IMR-90 (cell line): ENCODE results near the gene C2orf74. TPM values are rescaled to one million over a fixed set of nuclear protein-coding genes. Genes with fewer than 3 reads are reported as not detected.

Experiments used
- ATAC-seq: fragments of 200-7000 bp; cut with Tn5 transposase; 2 replicates; pipeline ENCODE4 v1.9.1; 2020; ENCODE audit warnings: low read depth, mild to moderate bottlenecking, moderate library complexity
- BruUV-seq: library from RNA; stranded (reverse); fragments of 400-500 nt; replicated peaks from 2 replicates; lab custom pipeline; 2021; lab: Mats Ljungman, UMichigan
- CTCF ChIA-PET: fragments of 300-600 bp; formaldehyde crosslinking; extraction: SDS; loops from one replicate; lab custom pipeline; 2021; ENCODE audit warnings: antibody characterized with exemption; lab: Yijun Ruan, JAX
- POLR2A ChIA-PET: fragments of 300-600 bp; sonication (Branson Sonifier 250); formaldehyde crosslinking; loops from one replicate; lab custom pipeline; 2022; ENCODE audit warnings: antibody characterized with exemption; ENCODE audit not compliant: unreplicated experiment; lab: Charles Lee
- DNase-seq: peaks from one replicate; pipeline ENCODE4 v3.0.0; 2013
- H2AFZ ChIP-seq: replicated peaks from 2 replicates; pipeline ENCODE3; 2013; ENCODE audit warnings: low read length, mild to moderate bottlenecking; ENCODE audit not compliant: poor library complexity
- H2AK5ac ChIP-seq: 2 replicates; pipeline ENCODE4 v1.6.1; 2013; ENCODE audit warnings: low read depth, low read length, inconsistent platforms
- H2AK9ac ChIP-seq: replicated peaks from 2 replicates; pipeline ENCODE3; 2013; ENCODE audit warnings: mild to moderate bottlenecking, low read depth, low read length, moderate library complexity; ENCODE audit not compliant: poor library complexity
- H2BK120ac ChIP-seq: 2 replicates; pipeline ENCODE4 v1.6.1; 2013; ENCODE audit warnings: low read depth, low read length, inconsistent platforms
- H2BK15ac ChIP-seq: 3 replicates; pipeline ENCODE4 v1.6.1; 2013; ENCODE audit warnings: low read depth, low read length, inconsistent platforms
- H2BK20ac ChIP-seq: 2 replicates; pipeline ENCODE4 v1.6.1; 2013; ENCODE audit warnings: low read depth, mild to moderate bottlenecking, inconsistent platforms, low read length, moderate library complexity
- H2BK5ac ChIP-seq: 2 replicates; pipeline ENCODE4 v1.6.1; 2013; ENCODE audit warnings: mild to moderate bottlenecking, low read depth, low read length, inconsistent platforms; ENCODE audit not compliant: poor library complexity, severe bottlenecking
- H3K14ac ChIP-seq: replicated peaks from 2 replicates; pipeline ENCODE4 v1.6.1; 2013; ENCODE audit warnings: low read depth, low read length, inconsistent platforms
- H3K18ac ChIP-seq: 2 replicates; pipeline ENCODE4 v1.6.1; 2013; ENCODE audit warnings: low read depth, low read length, control low read depth
- H3K23ac ChIP-seq: 2 replicates; pipeline ENCODE4 v1.6.1; 2013; ENCODE audit warnings: low read depth, low read length, inconsistent platforms
- H3K27ac ChIP-seq: 2 replicates; pipeline ENCODE4 v1.5.1; 2013; ENCODE audit warnings: mild to moderate bottlenecking, control low read depth, low read length; ENCODE audit not compliant: insufficient read depth
- H3K27me3 ChIP-seq: 2 replicates; pipeline ENCODE4 v1.6.1; 2013; ENCODE audit warnings: low read length; ENCODE audit not compliant: control insufficient read depth, insufficient read depth
- H3K36me3 ChIP-seq: 2 replicates; pipeline ENCODE4 v1.6.1; 2013; ENCODE audit warnings: low read length, mixed read lengths; ENCODE audit not compliant: control insufficient read depth, insufficient read depth
- H3K4ac ChIP-seq: 2 replicates; pipeline ENCODE4 v1.6.1; 2013; ENCODE audit warnings: low read depth, low read length, inconsistent platforms
- H3K4me1 ChIP-seq: 2 replicates; pipeline ENCODE4 v1.6.1; 2013; ENCODE audit warnings: low read length, mixed read lengths; ENCODE audit not compliant: control insufficient read depth, insufficient read depth
- H3K4me2 ChIP-seq: 2 replicates; pipeline ENCODE4 v1.6.1; 2013; ENCODE audit warnings: low read depth, mild to moderate bottlenecking, control low read depth, low read length, moderate library complexity
- H3K4me3 ChIP-seq: 2 replicates; pipeline ENCODE4 v1.5.1; 2013; ENCODE audit warnings: low read depth, mild to moderate bottlenecking, control low read depth, low read length, moderate library complexity; ENCODE audit not compliant: insufficient read depth
- H3K56ac ChIP-seq: 2 replicates; pipeline ENCODE4 v1.6.1; 2013; ENCODE audit warnings: low read length, inconsistent platforms; ENCODE audit not compliant: insufficient read depth; ENCODE audit errors: extremely low read depth
- H3K79me1 ChIP-seq, 2 experiments: 2 replicates each; pipeline ENCODE4 v1.6.1; 2013; ENCODE audit warnings: low read length in 2 of 2, inconsistent platforms in 1 of 2, low read depth in 1 of 2
- H3K9ac ChIP-seq: 2 replicates; pipeline ENCODE4 v1.6.1; 2013; ENCODE audit warnings: low read depth, low read length, control low read depth
- H3K9me1 ChIP-seq: 2 replicates; pipeline ENCODE4 v1.6.1; 2013; ENCODE audit warnings: low read length, inconsistent platforms; ENCODE audit not compliant: insufficient read depth
- H3K9me3 ChIP-seq: 2 replicates; pipeline ENCODE4 v1.6.1; 2013; ENCODE audit warnings: low read length; ENCODE audit not compliant: control insufficient read depth, insufficient read depth
- H4K20me1 ChIP-seq: 2 replicates; pipeline ENCODE4 v1.6.1; 2013; ENCODE audit warnings: low read length, inconsistent platforms; ENCODE audit not compliant: insufficient read depth
- H4K5ac ChIP-seq: 2 replicates; pipeline ENCODE4 v1.6.1; 2013; ENCODE audit warnings: mild to moderate bottlenecking, low read depth, low read length, control low read depth
- H4K8ac ChIP-seq, 2 experiments: 2 replicates each; pipeline ENCODE4 v1.6.1; 2013; ENCODE audit warnings: low read depth in 2 of 2, low read length in 2 of 2, control low read depth in 1 of 2, inconsistent platforms in 1 of 2
- H4K91ac ChIP-seq: 2 replicates; pipeline ENCODE4 v1.6.1; 2013; ENCODE audit warnings: low read depth, low read length, inconsistent platforms; ENCODE audit not compliant: insufficient read depth
- BHLHE40 ChIP-seq: fragments of 150-350 bp; IDR thresholded peaks from 2 replicates; pipeline ENCODE4 v1.6.1; 2016; ENCODE audit warnings: mild to moderate bottlenecking, low read depth, low read length
- CEBPB ChIP-seq: IDR thresholded peaks from 2 replicates; pipeline ENCODE4 v1.6.1; 2012; ENCODE audit warnings: low read depth, low read length, improper control_type of control experiment
- CHD1 ChIP-seq: IDR thresholded peaks from 2 replicates; pipeline ENCODE4 v1.6.1; 2012; ENCODE audit warnings: low read depth, low read length, improper control_type of control experiment
- CTCF ChIP-seq: conservative IDR thresholded peaks from 2 replicates; pipeline ENCODE4 v1.5.1; 2012; ENCODE audit warnings: mild to moderate bottlenecking, low read depth, low read length, improper control_type of control experiment
- ELK1 ChIP-seq: fragments of 150-350 bp; IDR thresholded peaks from 2 replicates; pipeline ENCODE4 v1.6.1; 2016; ENCODE audit warnings: low read depth, mild to moderate bottlenecking, low read length, moderate library complexity, borderline replicate concordance
- FOS ChIP-seq: fragments of 150-350 bp; IDR thresholded peaks from 2 replicates; pipeline ENCODE4 v1.6.1; 2016; ENCODE audit warnings: low read depth, low read length
- MAFK ChIP-seq: IDR thresholded peaks from 2 replicates; pipeline ENCODE4 v1.6.1; 2012; ENCODE audit warnings: low read depth, low read length, improper control_type of control experiment
- MXI1 ChIP-seq: IDR thresholded peaks from 2 replicates; pipeline ENCODE4 v1.6.1; 2012; ENCODE audit warnings: low read depth, mild to moderate bottlenecking, low read length, moderate library complexity, borderline replicate concordance
- NFE2L2 ChIP-seq: fragments of 150-350 bp; IDR thresholded peaks from 2 replicates; pipeline ENCODE4 v1.6.1; 2016; ENCODE audit warnings: low read depth, mild to moderate bottlenecking, low read length
- RCOR1 ChIP-seq: IDR thresholded peaks from 2 replicates; pipeline ENCODE4 v1.6.1; 2012; ENCODE audit warnings: mild to moderate bottlenecking, low read length, improper control_type of control experiment; ENCODE audit not compliant: insufficient replicate concordance
- RFX5 ChIP-seq: IDR thresholded peaks from 2 replicates; pipeline ENCODE4 v1.8.0; 2012; ENCODE audit warnings: low read depth, mild to moderate bottlenecking, low read length, moderate library complexity
- SMC3 ChIP-seq: fragments of 150-350 bp; IDR thresholded peaks from 2 replicates; pipeline ENCODE4 v1.6.1; 2016; ENCODE audit warnings: low read depth, mild to moderate bottlenecking, antibody characterized with exemption, low read length, moderate library complexity
- USF2 ChIP-seq: fragments of 150-350 bp; IDR thresholded peaks from 2 replicates; pipeline ENCODE4 v1.6.1; 2017; ENCODE audit warnings: mild to moderate bottlenecking, antibody characterized with exemption, low read length, low read depth
- WGBS, 2 experiments: methylation state at CpG; one replicate each; pipeline versions ENCODE4 v1.1.5 to v1.1.7; 2013; ENCODE audit warnings: missing lambda C conversion rate in 2 of 2; ENCODE audit not compliant: insufficient read length in 1 of 2; ENCODE audit errors: extremely low coverage in 2 of 2; 5-methylcytosine and 5-hydroxymethylcytosine counted together
- dilution Hi-C: fragments of 300-500 bp; cut with HindIII; formaldehyde crosslinking; loops from one replicate; pipeline ENCODE4 v1.14.3; 2018; ENCODE audit warnings: low sequenced_read_pairs; ENCODE audit not compliant: unreplicated experiment
- in situ Hi-C: fragments of 300-500 bp; cut with MboI; formaldehyde crosslinking; loops from 3 replicates; pipeline ENCODE4 v1.14.3; 2019; ENCODE audit warnings: low sequenced_read_pairs, inconsistent platforms, mixed read lengths
- intact Hi-C: fragments of 100-400 bp; cut with micrococcal nuclease; formaldehyde crosslinking; loops from 2 replicates; pipeline ENCODE4 v1.10.0; 2022
- polyA plus RNA-seq, 3 experiments: library from polyadenylated mRNA; depleted of rRNA; stranded (reverse); fragments of >200 nt; gene quantifications; 2 replicates each; pipeline ENCODE4 v1.2.3, GENCODE V29; 2012; ENCODE audit warnings: low replicate concordance in 1 of 3
- total RNA-seq: library from RNA; depleted of rRNA; stranded (reverse); fragments of >200 nt; gene quantifications from 2 replicates; pipeline ENCODE4 v1.2.3, GENCODE V29; 2012

C2orf74 gene
- total and polyA plus RNA-seq, 2 of the 4 experiments (the other 2 are of a cell fraction) = 8.4 to 21.9 TPM

- H2AK9ac ChIP-seq = peak overlapping the region; percentile 97
- H3K9me3 ChIP-seq = no peaks in the 10 kb centered on the region
- H3K4ac ChIP-seq = peak overlapping the region; percentile 74
- H2BK120ac ChIP-seq = peak overlapping the region; percentile 72
- ChIA-PET CTCF (interaction anchor here (0.6 kb wide), 1 partner anchor 45 kb away, joined by 3 read pairs; no protein-coding TSS in a partner anchor), POLR2A (interaction anchor here (0.5 kb wide), 1 partner anchor 327 kb away, joined by 3 read pairs; no protein-coding TSS in a partner anchor)
- H4K5ac ChIP-seq = peak overlapping the region; percentile 43
- H3K4me2 ChIP-seq = peak overlapping the region; percentile 70
- peaks cover 28% of the 10 kb centered on the region for H3K4me1 ChIP-seq
- intact Hi-C loops (no loop called here), dilution Hi-C loops (no loop called here), in situ Hi-C loops (no loop called here)
- peak overlapping the region; percentile 38 for H3K18ac ChIP-seq
- 14% methylated on average over 4 of the region's 14 CpGs; no CpG with 5 or more reads in 1 of the 2 experiments for WGBS, 2 experiments
- peak overlapping the region; percentile 61 for H2BK5ac ChIP-seq
- H3K14ac ChIP-seq = peak overlapping the region; percentile 39
- peak; percentile 77 for DNase-seq
- H2AFZ ChIP-seq = peak overlapping the region; percentile 80
- H3K4me3 ChIP-seq = no peak overlapping the region
- peaks cover 33% of the 10 kb centered on the region for H3K9me1 ChIP-seq
- peak overlapping the region; percentile 39 for H3K9ac ChIP-seq
- BruUV-seq = no TSS peak
- peaks cover 8% of the 10 kb centered on the region; the same call in 1 of the 2 replicates for H4K20me1 ChIP-seq
- peak overlapping the region; percentile 61 for H3K27ac ChIP-seq
- peak overlapping the region; percentile 61 for H3K56ac ChIP-seq
- peaks cover 42% of the 10 kb centered on the region for H3K36me3 ChIP-seq
- ATAC-seq = peak; percentile 53
- no peaks in the 10 kb centered on the region for H3K27me3 ChIP-seq
- peak overlapping the region; percentile 86 for H3K23ac ChIP-seq
- H4K91ac ChIP-seq = peak overlapping the region; percentile 67
- H2AK5ac ChIP-seq = peak overlapping the region; percentile 76
- no peak overlapping the region for H2BK20ac ChIP-seq
- H3K79me1 ChIP-seq = peaks cover 43 to 70% of the 10 kb centered on the region in 2 experiments
- peak overlapping the region; percentile 2 to 27; a peak in 3 of 4 replicates for H4K8ac ChIP-seq
- H2BK15ac ChIP-seq = peak overlapping the region; percentile 1; the same call in 1 of the 3 replicates
- TF ChIP-seq BHLHE40 = no peak
- TF ChIP-seq CHD1 = no peak
- TF ChIP-seq USF2 = no peak
- TF ChIP-seq SMC3 = no peak
- TF ChIP-seq FOS = no peak
- no peak for TF ChIP-seq MAFK
- TF ChIP-seq MXI1 = no peak
- TF ChIP-seq NFE2L2 = no peak
- TF ChIP-seq RCOR1 = no peak
- no peak for TF ChIP-seq CEBPB
- TF ChIP-seq RFX5 = no peak
- no peak for TF ChIP-seq CTCF
- no peak for TF ChIP-seq ELK1
Observed at GRCh38 chr2:61179701-61180639, 18.0 kb downstream of the C2orf74 start.
